Measurements from ENCODE around the gene TAF6L. TPM values are rescaled to one million over a fixed set of nuclear protein-coding genes. Genes with fewer than 3 reads are reported as not detected.

TAF6L gene
- total and polyA plus RNA-seq, 9 of the 15 experiments (the other 6 are each of a cell fraction or from before 2014, with no cell fraction given), result 0.04 to 45.5 (median 20.8) TPM

DNA sequence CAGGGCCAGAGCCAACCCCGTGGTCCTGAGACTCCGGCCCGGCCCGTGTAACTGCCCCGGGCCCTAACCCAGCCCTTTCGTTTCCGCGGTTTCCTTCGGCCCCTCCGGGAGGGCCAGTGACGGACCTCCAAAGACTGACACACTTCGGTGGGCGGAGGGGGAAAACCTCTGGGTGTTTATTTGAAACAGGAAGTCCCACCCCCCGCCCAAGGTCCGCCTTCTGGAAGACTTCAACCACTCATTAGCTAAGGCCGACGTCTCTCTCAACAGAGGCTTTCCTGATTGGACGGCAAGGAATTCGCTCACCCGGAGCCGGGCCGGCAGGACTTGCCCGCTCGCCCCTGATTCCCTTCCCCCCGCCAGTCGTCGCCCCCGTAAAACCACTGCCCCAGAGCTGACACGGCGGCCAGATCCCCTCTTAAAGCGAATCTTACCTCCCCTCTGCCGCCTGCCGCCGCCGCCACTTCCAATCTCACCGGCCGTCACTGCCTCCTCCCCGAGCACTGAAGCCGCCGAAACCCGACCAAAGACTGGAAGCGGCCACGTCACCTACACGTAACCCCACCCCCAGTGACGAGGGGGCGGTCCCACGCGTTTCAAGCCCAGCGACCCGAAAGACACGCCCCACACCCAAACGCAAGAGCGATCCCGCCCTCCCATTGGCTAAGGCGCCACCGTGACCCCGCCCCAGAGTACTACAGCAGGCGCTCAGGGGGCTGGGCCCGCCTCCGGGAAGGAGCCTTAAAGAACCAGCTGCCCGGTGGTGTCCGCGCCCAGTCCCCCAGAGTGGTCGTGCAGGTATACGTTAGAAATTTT, 60.5 kb downstream of the TAF6L start, which contains the start of gene STX5 (continued):
- TF ChIP-seq, protein P1, sequence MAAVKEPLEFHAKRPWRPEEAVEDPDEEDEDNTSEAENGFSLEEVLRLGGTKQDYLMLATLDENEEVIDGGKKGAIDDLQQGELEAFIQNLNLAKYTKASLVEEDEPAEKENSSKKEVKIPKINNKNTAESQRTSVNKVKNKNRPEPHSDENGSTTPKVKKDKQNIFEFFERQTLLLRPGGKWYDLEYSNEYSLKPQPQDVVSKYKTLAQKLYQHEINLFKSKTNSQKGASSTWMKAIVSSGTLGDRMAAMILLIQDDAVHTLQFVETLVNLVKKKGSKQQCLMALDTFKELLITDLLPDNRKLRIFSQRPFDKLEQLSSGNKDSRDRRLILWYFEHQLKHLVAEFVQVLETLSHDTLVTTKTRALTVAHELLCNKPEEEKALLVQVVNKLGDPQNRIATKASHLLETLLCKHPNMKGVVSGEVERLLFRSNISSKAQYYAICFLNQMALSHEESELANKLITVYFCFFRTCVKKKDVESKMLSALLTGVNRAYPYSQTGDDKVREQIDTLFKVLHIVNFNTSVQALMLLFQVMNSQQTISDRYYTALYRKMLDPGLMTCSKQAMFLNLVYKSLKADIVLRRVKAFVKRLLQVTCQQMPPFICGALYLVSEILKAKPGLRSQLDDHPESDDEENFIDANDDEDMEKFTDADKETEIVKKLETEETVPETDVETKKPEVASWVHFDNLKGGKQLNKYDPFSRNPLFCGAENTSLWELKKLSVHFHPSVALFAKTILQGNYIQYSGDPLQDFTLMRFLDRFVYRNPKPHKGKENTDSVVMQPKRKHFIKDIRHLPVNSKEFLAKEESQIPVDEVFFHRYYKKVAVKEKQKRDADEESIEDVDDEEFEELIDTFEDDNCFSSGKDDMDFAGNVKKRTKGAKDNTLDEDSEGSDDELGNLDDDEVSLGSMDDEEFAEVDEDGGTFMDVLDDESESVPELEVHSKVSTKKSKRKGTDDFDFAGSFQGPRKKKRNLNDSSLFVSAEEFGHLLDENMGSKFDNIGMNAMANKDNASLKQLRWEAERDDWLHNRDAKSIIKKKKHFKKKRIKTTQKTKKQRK (IDR thresholded peaks at IDR 0.05; ENCODE audit: borderline replicate concordance, low read depth, low read length), result peak; percentile 97
- TF ChIP-seq SMARCA5 (IDR thresholded peaks at IDR 0.05) (0 out of 2 replicates have a peak, but pooled peaks have one; percentile 46), LCOR (CRISPR knock-in tag; IDR thresholded peaks at IDR 0.05) (peak; percentile 88; the same call in 1 of the 2 replicates), HNRNPK (IDR thresholded peaks at IDR 0.05; ENCODE audit: low read depth, low read length, poor library complexity, severe bottlenecking) (no peak), ZNF212 (CRISPR knock-in tag; IDR thresholded peaks at IDR 0.05) (no peak), ZNF23 (CRISPR knock-in tag; IDR thresholded peaks at IDR 0.05) (no peak), KHSRP (IDR thresholded peaks at IDR 0.05) (peak; percentile 72), TAF1 (IDR thresholded peaks at IDR 0.05; ENCODE audit: control insufficient read depth, extremely low read depth, insufficient read depth, low read length, severe bottlenecking) (peak; percentile 90), KDM5B (IDR thresholded peaks at IDR 0.05; ENCODE audit: insufficient replicate concordance, low read depth, low read length) (peak; percentile 56), NR2C2 (CRISPR knock-in tag; IDR thresholded peaks at IDR 0.05) (no peak), NR2C2 (tag; IDR thresholded peaks at IDR 0.05) (peak; percentile 70; the same call in 1 of the 2 replicates), XRCC4 (IDR thresholded peaks at IDR 0.05; ENCODE audit: extremely low read depth, insufficient read depth, insufficient read length) (no peak), SPI1 (IDR thresholded peaks at IDR 0.05; ENCODE audit: borderline replicate concordance, low read depth, low read length) (peak; percentile 85), TAF9B (IDR thresholded peaks at IDR 0.05; ENCODE audit: partially characterized antibody) (peak; percentile 89)
- TF ChIP-seq, protein P2, sequence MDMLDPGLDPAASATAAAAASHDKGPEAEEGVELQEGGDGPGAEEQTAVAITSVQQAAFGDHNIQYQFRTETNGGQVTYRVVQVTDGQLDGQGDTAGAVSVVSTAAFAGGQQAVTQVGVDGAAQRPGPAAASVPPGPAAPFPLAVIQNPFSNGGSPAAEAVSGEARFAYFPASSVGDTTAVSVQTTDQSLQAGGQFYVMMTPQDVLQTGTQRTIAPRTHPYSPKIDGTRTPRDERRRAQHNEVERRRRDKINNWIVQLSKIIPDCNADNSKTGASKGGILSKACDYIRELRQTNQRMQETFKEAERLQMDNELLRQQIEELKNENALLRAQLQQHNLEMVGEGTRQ (CRISPR knock-in tag; IDR thresholded peaks at IDR 0.05), result peak; percentile 66
- TF ChIP-seq, protein P3, sequence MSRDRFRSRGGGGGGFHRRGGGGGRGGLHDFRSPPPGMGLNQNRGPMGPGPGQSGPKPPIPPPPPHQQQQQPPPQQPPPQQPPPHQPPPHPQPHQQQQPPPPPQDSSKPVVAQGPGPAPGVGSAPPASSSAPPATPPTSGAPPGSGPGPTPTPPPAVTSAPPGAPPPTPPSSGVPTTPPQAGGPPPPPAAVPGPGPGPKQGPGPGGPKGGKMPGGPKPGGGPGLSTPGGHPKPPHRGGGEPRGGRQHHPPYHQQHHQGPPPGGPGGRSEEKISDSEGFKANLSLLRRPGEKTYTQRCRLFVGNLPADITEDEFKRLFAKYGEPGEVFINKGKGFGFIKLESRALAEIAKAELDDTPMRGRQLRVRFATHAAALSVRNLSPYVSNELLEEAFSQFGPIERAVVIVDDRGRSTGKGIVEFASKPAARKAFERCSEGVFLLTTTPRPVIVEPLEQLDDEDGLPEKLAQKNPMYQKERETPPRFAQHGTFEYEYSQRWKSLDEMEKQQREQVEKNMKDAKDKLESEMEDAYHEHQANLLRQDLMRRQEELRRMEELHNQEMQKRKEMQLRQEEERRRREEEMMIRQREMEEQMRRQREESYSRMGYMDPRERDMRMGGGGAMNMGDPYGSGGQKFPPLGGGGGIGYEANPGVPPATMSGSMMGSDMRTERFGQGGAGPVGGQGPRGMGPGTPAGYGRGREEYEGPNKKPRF (IDR thresholded peaks at IDR 0.05; ENCODE audit: low read depth, low read length), result no peak
- TF ChIP-seq, protein P4, sequence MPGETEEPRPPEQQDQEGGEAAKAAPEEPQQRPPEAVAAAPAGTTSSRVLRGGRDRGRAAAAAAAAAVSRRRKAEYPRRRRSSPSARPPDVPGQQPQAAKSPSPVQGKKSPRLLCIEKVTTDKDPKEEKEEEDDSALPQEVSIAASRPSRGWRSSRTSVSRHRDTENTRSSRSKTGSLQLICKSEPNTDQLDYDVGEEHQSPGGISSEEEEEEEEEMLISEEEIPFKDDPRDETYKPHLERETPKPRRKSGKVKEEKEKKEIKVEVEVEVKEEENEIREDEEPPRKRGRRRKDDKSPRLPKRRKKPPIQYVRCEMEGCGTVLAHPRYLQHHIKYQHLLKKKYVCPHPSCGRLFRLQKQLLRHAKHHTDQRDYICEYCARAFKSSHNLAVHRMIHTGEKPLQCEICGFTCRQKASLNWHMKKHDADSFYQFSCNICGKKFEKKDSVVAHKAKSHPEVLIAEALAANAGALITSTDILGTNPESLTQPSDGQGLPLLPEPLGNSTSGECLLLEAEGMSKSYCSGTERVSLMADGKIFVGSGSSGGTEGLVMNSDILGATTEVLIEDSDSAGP (CRISPR knock-in tag; IDR thresholded peaks at IDR 0.05), result peak; percentile 90
- TF ChIP-seq, protein P5, sequence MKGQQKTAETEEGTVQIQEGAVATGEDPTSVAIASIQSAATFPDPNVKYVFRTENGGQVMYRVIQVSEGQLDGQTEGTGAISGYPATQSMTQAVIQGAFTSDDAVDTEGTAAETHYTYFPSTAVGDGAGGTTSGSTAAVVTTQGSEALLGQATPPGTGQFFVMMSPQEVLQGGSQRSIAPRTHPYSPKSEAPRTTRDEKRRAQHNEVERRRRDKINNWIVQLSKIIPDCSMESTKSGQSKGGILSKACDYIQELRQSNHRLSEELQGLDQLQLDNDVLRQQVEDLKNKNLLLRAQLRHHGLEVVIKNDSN (CRISPR knock-in tag; IDR thresholded peaks at IDR 0.05), result peak; percentile 90
